NCI-H1105 treated with DMSO at 0.1 percent for 48 hours (cell line): Measurements from ENCODE around the gene NRXN3.

Source experiments
- DNase-seq: peaks from one replicate; lab custom pipeline; 2025; lab: John Stamatoyannopoulos, UW

NRXN3 gene

GRCh38 chr14:79246173-79246572 lies 1076.0 kb downstream of the NRXN3 start:
- no peak for DNase-seq

- DNase-seq: no peak
These were observed 1078.0 kb downstream of the NRXN3 start for GRCh38 chr14:79248126-79248525.

- DNase-seq: no peak
These were observed 1078.6 kb downstream of the NRXN3 start for GRCh38 chr14:79248771-79249170.

- DNase-seq: no peak
These were observed 1081.1 kb downstream of the NRXN3 start for GRCh38 chr14:79251278-79251677.

GRCh38 chr14:79253576-79253975 lies 1083.4 kb downstream of the NRXN3 start:
- DNase-seq: no peak

- no peak for DNase-seq
These were observed 1084.0 kb downstream of the NRXN3 start for GRCh38 chr14:79254069-79254775.

- peak; percentile 28 for DNase-seq
These were observed 1086.2 kb downstream of the NRXN3 start for GRCh38 chr14:79256380-79256779.

- no peak for DNase-seq
These were observed 1090.2 kb downstream of the NRXN3 start for GRCh38 chr14:79260406-79260805.

GRCh38 chr14:79265366-79265946 lies 1095.3 kb downstream of the NRXN3 start:
- no peak for DNase-seq

- DNase-seq: no peak
These were observed 1100.2 kb downstream of the NRXN3 start for GRCh38 chr14:79270361-79270760.

GRCh38 chr14:79271122-79271521 lies 1100.9 kb downstream of the NRXN3 start:
- no peak for DNase-seq

- no peak for DNase-seq
These were observed 1104.6 kb downstream of the NRXN3 start for GRCh38 chr14:79274641-79275291.

- DNase-seq: no peak
These were observed 1105.1 kb downstream of the NRXN3 start for GRCh38 chr14:79275292-79275655.

GRCh38 chr14:79278286-79278797 lies 1108.2 kb downstream of the NRXN3 start:
- no peak for DNase-seq

- peak; percentile 96 for DNase-seq
These were observed 1108.8 kb downstream of the NRXN3 start for GRCh38 chr14:79278798-79279644.

GRCh38 chr14:79279645-79280597 lies 1109.7 kb downstream of the NRXN3 start:
- peak; percentile 56 for DNase-seq

GRCh38 chr14:79281244-79282152 lies 1111.3 kb downstream of the NRXN3 start:
- DNase-seq: peak; percentile 67

GRCh38 chr14:79284621-79285020 lies 1114.4 kb downstream of the NRXN3 start:
- no peak for DNase-seq

GRCh38 chr14:79285263-79285662 lies 1115.1 kb downstream of the NRXN3 start:
- DNase-seq: no peak

GRCh38 chr14:79287976-79288375 lies 1117.8 kb downstream of the NRXN3 start:
- no peak for DNase-seq
